Measurements from ENCODE around the gene TRIO. TPM values are rescaled to one million over a fixed set of nuclear protein-coding genes. Genes with fewer than 3 reads are reported as not detected.

TRIO gene
- total RNA-seq, 1 experiment from 2014 or later: 136 TPM

- peak overlapping the region; percentile 3 for H3K4me3 Mint-ChIP-seq (ENCODE audit: unreplicated experiment)
- H3K36me3 Mint-ChIP-seq (ENCODE audit: insufficient read depth, unreplicated experiment): peaks cover 12% of the 10 kb centered on the region
- no peak for DNase-seq (ENCODE audit: unreplicated experiment)
- peaks cover 72% of the 10 kb centered on the region for H3K4me1 Mint-ChIP-seq (ENCODE audit: insufficient read depth, unreplicated experiment)
- POLR2A ChIA-PET: interaction anchor here (3.7 to 4.0 kb wide), 2 partner anchors 43 to 82 kb away, joined by 26 to 37 read pairs; partner anchors contain the start of gene TRIO
- H3K27ac Mint-ChIP-seq (ENCODE audit: low read depth, unreplicated experiment): peak overlapping the region; percentile 98
- H3K27me3 Mint-ChIP-seq (ENCODE audit: insufficient read depth, unreplicated experiment): no peaks in the 10 kb centered on the region
- no TSS peak for BruUV-seq (replicated peaks)
- intact Hi-C loops (cut with micrococcal nuclease): no loop called here
- TF ChIP-seq CTCF (IDR thresholded peaks at IDR 0.05; ENCODE audit: unreplicated experiment): no peak
- CTCF ChIA-PET: no interaction called here
- H3K9me3 Mint-ChIP-seq (ENCODE audit: unreplicated experiment): no peaks in the 10 kb centered on the region
Observed at GRCh38 chr5:14187157-14187556, 44.0 kb downstream of the TRIO start.

GRCh38 chr5:14187660-14188059 lies 44.5 kb downstream of the TRIO start:
- peak overlapping the region; percentile 98 for H3K27ac Mint-ChIP-seq (ENCODE audit: low read depth, unreplicated experiment)
- peak overlapping the region; percentile 3 for H3K4me3 Mint-ChIP-seq (ENCODE audit: unreplicated experiment)
- BruUV-seq (replicated peaks): no TSS peak
- CTCF ChIA-PET: interaction anchor here (0.9 kb wide), 1 partner anchor 80 kb away, joined by 4 read pairs; no protein-coding TSS in a partner anchor
- peaks cover 12% of the 10 kb centered on the region for H3K36me3 Mint-ChIP-seq (ENCODE audit: insufficient read depth, unreplicated experiment)
- no peaks in the 10 kb centered on the region for H3K9me3 Mint-ChIP-seq (ENCODE audit: unreplicated experiment)
- no peak for TF ChIP-seq CTCF (IDR thresholded peaks at IDR 0.05; ENCODE audit: unreplicated experiment)
- H3K4me1 Mint-ChIP-seq (ENCODE audit: insufficient read depth, unreplicated experiment): peaks cover 70% of the 10 kb centered on the region
- intact Hi-C loops (cut with micrococcal nuclease): no loop called here
- peak; percentile 69 for DNase-seq (ENCODE audit: unreplicated experiment)
- H3K27me3 Mint-ChIP-seq (ENCODE audit: insufficient read depth, unreplicated experiment): no peaks in the 10 kb centered on the region
- POLR2A ChIA-PET: interaction anchor here (0.6 to 4.2 kb wide), 9 partner anchors 9 to 82 kb away, joined by 3 to 58 read pairs (median 13); partner anchors contain the start of gene TRIO

GRCh38 chr5:14188778-14189177 lies 45.6 kb downstream of the TRIO start:
- Mint-ChIP-seq H3K27ac (ENCODE audit: low read depth, unreplicated experiment) (peak overlapping the region; percentile 98), H3K27me3 (ENCODE audit: insufficient read depth, unreplicated experiment) (no peaks in the 10 kb centered on the region), H3K36me3 (ENCODE audit: insufficient read depth, unreplicated experiment) (peaks cover 12% of the 10 kb centered on the region), H3K4me1 (ENCODE audit: insufficient read depth, unreplicated experiment) (peaks cover 63% of the 10 kb centered on the region), H3K9me3 (ENCODE audit: unreplicated experiment) (no peaks in the 10 kb centered on the region), H3K4me3 (ENCODE audit: unreplicated experiment) (no peak overlapping the region)
- no peak for DNase-seq (ENCODE audit: unreplicated experiment)
- TF ChIP-seq CTCF (IDR thresholded peaks at IDR 0.05; ENCODE audit: unreplicated experiment): no peak
- intact Hi-C loops (cut with micrococcal nuclease): no loop called here
- ChIA-PET CTCF (interaction anchor here (1.1 to 3.2 kb wide), 4 partner anchors 32 to 82 kb away, joined by 3 to 12 read pairs (median 6); no protein-coding TSS in a partner anchor), POLR2A (interaction anchor here (0.9 to 4.2 kb wide), 14 partner anchors 14 to 212 kb away, joined by 3 to 58 read pairs (median 5); partner anchors contain the start of gene TRIO)
- BruUV-seq (replicated peaks): no TSS peak

GRCh38 chr5:14189680-14190079 lies 46.5 kb downstream of the TRIO start:
- ChIA-PET CTCF (interaction anchor here (0.6 to 3.2 kb wide), 11 partner anchors 10 to 83 kb away, joined by 3 to 12 read pairs (median 5); no protein-coding TSS in a partner anchor), POLR2A (interaction anchor here (0.5 to 4.2 kb wide), 19 partner anchors 9 to 168 kb away, joined by 3 to 58 read pairs (median 7); partner anchors contain the start of gene TRIO)
- H3K9me3 Mint-ChIP-seq (ENCODE audit: unreplicated experiment): no peaks in the 10 kb centered on the region
- H3K27me3 Mint-ChIP-seq (ENCODE audit: insufficient read depth, unreplicated experiment): no peaks in the 10 kb centered on the region
- no peak for TF ChIP-seq CTCF (IDR thresholded peaks at IDR 0.05; ENCODE audit: unreplicated experiment)
- H3K4me1 Mint-ChIP-seq (ENCODE audit: insufficient read depth, unreplicated experiment): peaks cover 61% of the 10 kb centered on the region
- intact Hi-C loops (cut with micrococcal nuclease): loop anchor here (1.0 to 2.0 kb wide), 3 partner anchors 33 to 76 kb away; no protein-coding TSS in a partner anchor
- BruUV-seq (replicated peaks): no TSS peak
- peak overlapping the region; percentile 98 for H3K27ac Mint-ChIP-seq (ENCODE audit: low read depth, unreplicated experiment)
- H3K36me3 Mint-ChIP-seq (ENCODE audit: insufficient read depth, unreplicated experiment): peaks cover 12% of the 10 kb centered on the region
- DNase-seq (ENCODE audit: unreplicated experiment): no peak
- peak overlapping the region; percentile 73 for H3K4me3 Mint-ChIP-seq (ENCODE audit: unreplicated experiment)

Measured in MCF 10A (cell line).